ENCODE results near the gene ADARB2. TPM values are rescaled to one million over a fixed set of nuclear protein-coding genes. Genes with fewer than 3 reads are reported as not detected.
"Not testable (repeated sequence)": the region's sequence is repeated elsewhere in the genome, so short reads cannot be mapped to it uniquely, and the experiment has no call there.

Gene ADARB2
- total RNA-seq, 1 donor from 2014 or later = 0.19 TPM

GRCh38 chr10:1474376-1475097 is 262.8 kb downstream of the ADARB2 start:
- DNase-seq (ENCODE audit: low read depth) = no peak

GRCh38 chr10:1473874-1474273 is 263.5 kb downstream of the ADARB2 start:
- DNase-seq (ENCODE audit: low read depth) = no peak

- DNase-seq (ENCODE audit: low read depth) = no peak
These were observed 265.0 kb downstream of the ADARB2 start for GRCh38 chr10:1472178-1472958.

GRCh38 chr10:1468811-1469210 is 268.5 kb downstream of the ADARB2 start:
- DNase-seq (ENCODE audit: low read depth) = no peak

- no peak for DNase-seq (ENCODE audit: low read depth)
These were observed 269.8 kb downstream of the ADARB2 start for GRCh38 chr10:1467334-1468076.

GRCh38 chr10:1465993-1466764 is 271.1 kb downstream of the ADARB2 start:
- DNase-seq (ENCODE audit: low read depth) = no peak

- DNase-seq (ENCODE audit: low read depth) = no peak
These were observed 271.9 kb downstream of the ADARB2 start for GRCh38 chr10:1465418-1465911.

GRCh38 chr10:1464881-1465417 is 272.4 kb downstream of the ADARB2 start:
- DNase-seq (ENCODE audit: low read depth) = no peak

- not testable (repeated sequence) for DNase-seq (ENCODE audit: low read depth)
These were observed 273.4 kb downstream of the ADARB2 start for GRCh38 chr10:1463971-1464370.

- DNase-seq (ENCODE audit: low read depth) = no peak
These were observed 274.2 kb downstream of the ADARB2 start for GRCh38 chr10:1462994-1463633.

GRCh38 chr10:1462521-1462920 is 274.8 kb downstream of the ADARB2 start:
- DNase-seq (ENCODE audit: low read depth) = no peak

GRCh38 chr10:1462032-1462431 is 275.3 kb downstream of the ADARB2 start:
- DNase-seq (ENCODE audit: low read depth) = no peak

GRCh38 chr10:1461016-1461415 is 276.3 kb downstream of the ADARB2 start:
- DNase-seq (ENCODE audit: low read depth) = peak; percentile 1

- not testable (repeated sequence) for DNase-seq (ENCODE audit: low read depth)
These were observed 277.7 kb downstream of the ADARB2 start for GRCh38 chr10:1459664-1460063.

- DNase-seq (ENCODE audit: low read depth) = no peak
These were observed 282.4 kb downstream of the ADARB2 start for GRCh38 chr10:1454951-1455350.

GRCh38 chr10:1454428-1454827 is 282.9 kb downstream of the ADARB2 start:
- DNase-seq (ENCODE audit: low read depth) = no peak

- no peak for DNase-seq (ENCODE audit: low read depth)
These were observed 284.5 kb downstream of the ADARB2 start for GRCh38 chr10:1452777-1453176.

GRCh38 chr10:1451941-1452340 is 285.4 kb downstream of the ADARB2 start:
- no peak for DNase-seq (ENCODE audit: low read depth)

GRCh38 chr10:1451362-1451888 is 285.9 kb downstream of the ADARB2 start:
- no peak for DNase-seq (ENCODE audit: low read depth)

Measured in myocyte (in vitro differentiated cells).